ENCODE data around the gene PPIL4. TPM values are rescaled to one million over a fixed set of nuclear protein-coding genes. Genes with fewer than 3 reads are reported as not detected.

Gene PPIL4
- total RNA-seq, 6 donors from 2014 or later = 15.1 to 50.6 (median 21.8) TPM

- Histone ChIP-seq H3K36me3 (peaks cover 0 to 61% (median 16%) of the 10 kb centered on the region in 4 donors), H3K27ac (no peak overlapping the region), H3K9me3 (no peaks in the 10 kb centered on the region), H3K27me3 (no peaks in the 10 kb centered on the region), H3K4me3 (no peak overlapping the region), H3K4me1 (no peaks in the 10 kb centered on the region)
- DNase-seq (no peak), ATAC-seq (ENCODE audit: low FRiP score in 2 of 2) (no peak)
- TF ChIP-seq CTCF (IDR thresholded peaks at IDR 0.05) (no peak), POLR2AphosphoS5 (IDR thresholded peaks at IDR 0.05) (no peak), EP300 (IDR thresholded peaks at IDR 0.05) (no peak), POLR2A (IDR thresholded peaks at IDR 0.05) (no peak)
- WGBS, 2 donors = 95 to 96% methylated on average over 5 of the region's 5 CpGs
These were observed 35.5 kb upstream of the PPIL4 start for GRCh38 chr6:149581349-149581748.

- Histone ChIP-seq H3K9me3 (no peaks in the 10 kb centered on the region), H3K4me1 (no peaks in the 10 kb centered on the region), H3K27me3 (no peaks in the 10 kb centered on the region), H3K36me3 (peaks cover 0 to 56% (median 16%) of the 10 kb centered on the region in 4 donors), H3K27ac (no peak overlapping the region), H3K4me3 (no peak overlapping the region)
- DNase-seq = no peak
- no peak for ATAC-seq (ENCODE audit: low FRiP score in 2 of 2)
- TF ChIP-seq CTCF (IDR thresholded peaks at IDR 0.05) (no peak), POLR2AphosphoS5 (IDR thresholded peaks at IDR 0.05) (no peak), POLR2A (IDR thresholded peaks at IDR 0.05) (no peak), EP300 (IDR thresholded peaks at IDR 0.05) (no peak)
- 97 to 99% methylated on average over 5 of the region's 5 CpGs for WGBS, 2 donors
These were observed 35.0 kb upstream of the PPIL4 start for GRCh38 chr6:149580880-149581279.

GRCh38 chr6:149567945-149568585, 22.2 kb upstream of the PPIL4 start:
- no peak for DNase-seq
- ATAC-seq (ENCODE audit: low FRiP score in 2 of 2) = no peak
- Histone ChIP-seq H3K9me3 (no peaks in the 10 kb centered on the region), H3K4me3 (no peak overlapping the region), H3K27me3 (no peaks in the 10 kb centered on the region), H3K36me3 (peaks cover 0 to 3% (median 0%) of the 10 kb centered on the region in 4 donors), H3K4me1 (peaks cover 9 to 22% (median 16%) of the 10 kb centered on the region in 4 donors), H3K27ac (no peak overlapping the region)
- 90 to 91% methylated on average over 7 of the region's 7 CpGs for WGBS, 2 donors
- TF ChIP-seq POLR2A (IDR thresholded peaks at IDR 0.05) (no peak), EP300 (IDR thresholded peaks at IDR 0.05) (no peak), POLR2AphosphoS5 (IDR thresholded peaks at IDR 0.05) (no peak), CTCF (IDR thresholded peaks at IDR 0.05) (no peak)

DNA sequence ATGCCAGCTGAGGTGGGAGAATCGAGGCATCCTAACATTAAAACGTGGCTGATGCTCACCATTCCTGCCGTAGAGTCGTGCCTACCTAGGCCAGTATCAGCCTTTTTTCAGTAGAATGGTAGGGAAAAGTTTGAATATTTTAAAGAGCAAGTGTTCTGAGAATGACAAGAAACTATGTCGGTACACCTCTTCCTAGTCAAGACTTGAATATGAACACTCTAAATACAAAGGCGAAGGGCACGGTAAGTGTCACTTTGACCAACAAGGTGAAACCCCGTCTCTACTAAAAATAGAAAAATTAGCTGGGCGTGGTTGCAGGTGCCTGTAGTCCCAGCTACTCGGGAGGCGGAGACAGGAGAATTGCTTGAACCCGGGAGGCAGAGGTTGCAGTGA, 21.3 kb upstream of the PPIL4 start:
- H3K36me3 ChIP-seq = no peaks in the 10 kb centered on the region
- peaks cover 9 to 22% (median 16%) of the 10 kb centered on the region in 4 donors for H3K4me1 ChIP-seq
- no peak for TF ChIP-seq POLR2A (IDR thresholded peaks at IDR 0.05)
- ATAC-seq (ENCODE audit: low FRiP score in 2 of 2) (no peak), DNase-seq (no peak)
- no peaks in the 10 kb centered on the region for H3K27me3 ChIP-seq
- no peaks in the 10 kb centered on the region for H3K9me3 ChIP-seq
- H3K4me3 ChIP-seq = peak overlapping the region; percentile 83 to 99 (median 98)
- 32 to 43% methylated on average over 12 of the region's 12 CpGs for WGBS, 2 donors
- H3K27ac ChIP-seq = peak overlapping the region; percentile 94 to 97 (median 95)

DNA sequence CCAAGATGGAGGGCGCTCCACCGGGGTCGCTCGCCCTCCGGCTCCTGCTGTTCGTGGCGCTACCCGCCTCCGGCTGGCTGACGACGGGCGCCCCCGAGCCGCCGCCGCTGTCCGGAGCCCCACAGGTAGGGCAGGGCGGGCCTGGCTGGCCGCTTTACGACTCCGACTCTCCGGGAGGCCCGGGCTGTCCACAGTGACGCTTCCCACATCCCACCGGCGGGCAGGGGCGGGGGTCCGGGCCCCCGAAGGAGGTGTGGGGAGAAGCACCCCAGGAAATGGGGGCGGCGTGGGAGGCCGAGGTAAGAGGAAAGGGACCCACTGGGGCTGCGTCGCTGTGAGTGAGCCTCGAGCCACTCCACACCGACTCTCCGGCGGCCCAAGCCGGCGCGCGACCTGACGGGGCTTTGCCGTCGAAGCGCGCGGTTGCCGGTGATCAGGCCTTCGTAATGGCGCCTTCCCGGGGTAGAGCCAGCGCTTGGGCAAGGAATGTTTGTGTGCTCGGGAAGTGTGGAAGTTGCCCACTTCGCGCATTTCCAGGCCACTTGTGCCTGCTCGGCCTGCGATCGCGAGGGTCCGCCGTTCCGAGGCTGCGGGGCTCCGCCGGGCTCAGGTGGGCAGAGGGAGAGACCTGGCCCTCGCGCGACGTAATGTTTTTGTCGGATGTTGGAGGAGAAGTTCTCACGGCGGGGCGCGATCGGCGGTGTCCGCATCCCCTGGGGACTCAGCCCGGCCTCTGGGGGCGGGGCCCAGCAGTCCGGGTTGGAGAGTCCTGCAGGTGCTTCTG, 20.8 kb upstream of the PPIL4 start:
- TF ChIP-seq CTCF (IDR thresholded peaks at IDR 0.05) (no peak), POLR2AphosphoS5 (IDR thresholded peaks at IDR 0.05) (peak; percentile 36 to 65), POLR2A (IDR thresholded peaks at IDR 0.05) (peak; percentile 15 to 72 (median 58)), EP300 (IDR thresholded peaks at IDR 0.05) (no peak)
- WGBS, 2 donors = 0 to 1% methylated on average over 16 to 44 of the region's 81 CpGs
- peak overlapping the region; percentile 94 to 97 (median 95) for H3K27ac ChIP-seq
- H3K4me1 ChIP-seq = peaks cover 9 to 22% (median 16%) of the 10 kb centered on the region in 4 donors
- DNase-seq (peak; percentile 63 to 91), ATAC-seq (ENCODE audit: low FRiP score in 2 of 2) (peak; percentile 63 to 67)
- H3K9me3 ChIP-seq = no peaks in the 10 kb centered on the region
- no peaks in the 10 kb centered on the region for H3K27me3 ChIP-seq
- H3K36me3 ChIP-seq = no peaks in the 10 kb centered on the region
- H3K4me3 ChIP-seq = peak overlapping the region; percentile 83 to 99 (median 98)
